ENCODE results near the gene CSNK2A3. TPM values are rescaled to one million over a fixed set of nuclear protein-coding genes. Genes with fewer than 3 reads are reported as not detected.

The CSNK2A3 gene
- total RNA-seq, 5 donors from 2014 or later (not counting 1 experiment from before 2014, with no cell fraction given): 0.32 to 0.93 TPM; not detected in 3

- ATAC-seq (replicated peaks in 1 of 4): no peak
- Histone ChIP-seq H3K4me1 (ENCODE audit: control insufficient read depth in 1 of 2, extremely low read depth in 1 of 2, insufficient read depth in 2 of 2, low read length in 2 of 2) (no peaks in the 10 kb centered on the region), H3K27ac (ENCODE audit: low read length) (no peak overlapping the region), H3K36me3 (ENCODE audit: control insufficient read depth in 2 of 2, extremely low read depth in 1 of 2, insufficient read depth in 1 of 2, low read length in 1 of 2) (no peaks in the 10 kb centered on the region), H3K4me3 (ENCODE audit: control insufficient read depth in 1 of 2, extremely low read depth in 1 of 2, low read length in 1 of 2) (no peak overlapping the region), H3K9me3 (no peaks in the 10 kb centered on the region), H3K27me3 (replicated peaks in 1 of 2; ENCODE audit: control insufficient read depth in 2 of 2, extremely low read depth in 1 of 2, insufficient read depth in 2 of 2, low read length in 1 of 2) (peaks cover 0 to 26% of the 10 kb centered on the region in 2 experiments)
- no peaks in the 10 kb centered on the region for H3K4me1 Mint-ChIP-seq
- H3K27ac Mint-ChIP-seq: no peak overlapping the region
- WGBS (ENCODE audit: insufficient coverage): 33% methylated on average over 1 of the region's 5 CpGs
- no peaks in the 10 kb centered on the region for H3K9me3 Mint-ChIP-seq
- no peak overlapping the region for H3K4me3 Mint-ChIP-seq
- POLR2A ChIA-PET: no interaction called here
- DNase-seq: no peak
- CTCF ChIA-PET: no interaction called here
- H3K36me3 Mint-ChIP-seq: no peaks in the 10 kb centered on the region
- peaks cover 3 to 4% of the 10 kb centered on the region in 2 donors for H3K27me3 Mint-ChIP-seq
Measured at GRCh38 chr11:11373934-11374333, 20.9 kb upstream of the CSNK2A3 start.

DNA sequence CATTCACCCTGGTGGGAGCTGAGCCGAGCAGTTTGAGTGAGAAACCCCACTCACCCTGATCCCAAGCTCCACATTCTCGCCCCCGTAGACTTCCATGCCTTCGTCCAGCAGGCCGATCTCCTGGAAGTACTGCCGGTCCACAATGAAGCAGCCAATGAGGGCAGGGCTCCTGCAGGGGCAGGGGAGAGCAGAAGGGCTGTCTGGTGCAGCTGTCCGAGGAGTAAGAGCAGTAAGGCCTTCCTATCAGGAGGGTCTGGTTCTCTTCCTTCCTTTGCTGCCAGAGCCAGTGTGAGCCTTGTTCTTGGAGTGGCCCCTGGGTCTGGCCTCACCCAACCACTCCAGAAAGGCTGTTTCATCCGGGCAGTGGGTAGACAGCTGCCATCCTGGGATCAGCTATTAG is 19.4 kb upstream of the CSNK2A3 start:
- Histone ChIP-seq H3K9me3 (no peaks in the 10 kb centered on the region), H3K36me3 (ENCODE audit: control insufficient read depth in 2 of 2, extremely low read depth in 1 of 2, insufficient read depth in 1 of 2, low read length in 1 of 2) (no peaks in the 10 kb centered on the region), H3K4me1 (ENCODE audit: control insufficient read depth in 1 of 2, extremely low read depth in 1 of 2, insufficient read depth in 2 of 2, low read length in 2 of 2) (no peaks in the 10 kb centered on the region), H3K27me3 (replicated peaks in 1 of 2; ENCODE audit: control insufficient read depth in 2 of 2, extremely low read depth in 1 of 2, insufficient read depth in 2 of 2, low read length in 1 of 2) (peaks cover 0 to 21% of the 10 kb centered on the region in 2 experiments), H3K27ac (ENCODE audit: low read length) (no peak overlapping the region), H3K4me3 (ENCODE audit: control insufficient read depth in 1 of 2, extremely low read depth in 1 of 2, low read length in 1 of 2) (no peak overlapping the region)
- H3K27me3 Mint-ChIP-seq: peaks cover 3 to 4% of the 10 kb centered on the region in 2 donors
- POLR2A ChIA-PET: no interaction called here
- 79% methylated on average over 7 of the region's 8 CpGs for WGBS (ENCODE audit: insufficient coverage)
- no peak for ATAC-seq (replicated peaks in 1 of 4)
- no peaks in the 10 kb centered on the region for H3K36me3 Mint-ChIP-seq
- no peak overlapping the region for H3K27ac Mint-ChIP-seq
- DNase-seq: no peak
- peaks cover 3 to 10% (median 5%) of the 10 kb centered on the region in 3 donors for H3K9me3 Mint-ChIP-seq
- no peaks in the 10 kb centered on the region for H3K4me1 Mint-ChIP-seq
- H3K4me3 Mint-ChIP-seq: no peak overlapping the region
- CTCF ChIA-PET: no interaction called here

DNA sequence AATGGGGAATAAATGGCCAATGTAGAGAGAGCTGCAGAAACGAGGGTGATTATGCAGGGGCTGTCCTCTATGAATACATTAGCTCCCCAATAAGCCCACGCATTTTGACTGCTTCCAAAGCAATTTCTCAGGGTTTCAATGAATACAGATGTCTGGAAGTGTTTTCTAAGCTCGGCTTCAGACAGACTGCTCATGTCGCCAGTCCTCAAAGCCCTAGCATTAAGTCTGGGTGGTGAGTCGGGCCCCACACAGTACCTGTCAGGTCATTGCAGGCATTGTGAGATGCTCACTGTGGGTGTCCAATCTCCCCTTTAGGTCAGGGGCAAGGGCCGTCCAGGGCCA is 17.9 kb upstream of the CSNK2A3 start:
- Mint-ChIP-seq H3K9me3 (peaks cover 3 to 10% (median 5%) of the 10 kb centered on the region in 3 donors), H3K4me3 (no peak overlapping the region), H3K27me3 (peaks cover 3 to 4% of the 10 kb centered on the region in 2 donors), H3K4me1 (no peaks in the 10 kb centered on the region), H3K27ac (no peak overlapping the region), H3K36me3 (no peaks in the 10 kb centered on the region)
- H3K36me3 ChIP-seq (ENCODE audit: control insufficient read depth in 2 of 2, extremely low read depth in 1 of 2, insufficient read depth in 1 of 2, low read length in 1 of 2): no peaks in the 10 kb centered on the region
- no peak overlapping the region for H3K4me3 ChIP-seq (ENCODE audit: control insufficient read depth in 1 of 2, extremely low read depth in 1 of 2, low read length in 1 of 2)
- no peaks in the 10 kb centered on the region for H3K4me1 ChIP-seq (ENCODE audit: control insufficient read depth in 1 of 2, extremely low read depth in 1 of 2, insufficient read depth in 2 of 2, low read length in 2 of 2)
- no peak overlapping the region for H3K27ac ChIP-seq (ENCODE audit: low read length)
- WGBS (ENCODE audit: insufficient coverage): 97% methylated on average over 4 of the region's 6 CpGs
- peaks cover 0 to 17% of the 10 kb centered on the region in 2 experiments for H3K27me3 ChIP-seq (replicated peaks in 1 of 2; ENCODE audit: control insufficient read depth in 2 of 2, extremely low read depth in 1 of 2, insufficient read depth in 2 of 2, low read length in 1 of 2)
- ATAC-seq (replicated peaks in 1 of 4) (no peak), DNase-seq (no peak)
- no peaks in the 10 kb centered on the region for H3K9me3 ChIP-seq
- ChIA-PET CTCF (no interaction called here), POLR2A (no interaction called here)

- H3K4me1 ChIP-seq (ENCODE audit: control insufficient read depth in 1 of 2, extremely low read depth in 1 of 2, insufficient read depth in 2 of 2, low read length in 2 of 2): no peaks in the 10 kb centered on the region
- no peaks in the 10 kb centered on the region for H3K36me3 ChIP-seq (ENCODE audit: control insufficient read depth in 2 of 2, extremely low read depth in 1 of 2, insufficient read depth in 1 of 2, low read length in 1 of 2)
- H3K4me1 Mint-ChIP-seq: no peaks in the 10 kb centered on the region
- no CpG with 5 or more reads among the region's 8 CpGs for WGBS (ENCODE audit: insufficient coverage)
- no peak overlapping the region for H3K27ac ChIP-seq (ENCODE audit: low read length)
- ChIA-PET POLR2A (no interaction called here), CTCF (no interaction called here)
- H3K9me3 ChIP-seq: no peaks in the 10 kb centered on the region
- H3K36me3 Mint-ChIP-seq: no peaks in the 10 kb centered on the region
- peaks cover 0 to 17% of the 10 kb centered on the region in 2 experiments for H3K27me3 ChIP-seq (replicated peaks in 1 of 2; ENCODE audit: control insufficient read depth in 2 of 2, extremely low read depth in 1 of 2, insufficient read depth in 2 of 2, low read length in 1 of 2)
- H3K4me3 Mint-ChIP-seq: no peak overlapping the region
- H3K4me3 ChIP-seq (ENCODE audit: control insufficient read depth in 1 of 2, extremely low read depth in 1 of 2, low read length in 1 of 2): no peak overlapping the region
- no peak overlapping the region for H3K27ac Mint-ChIP-seq
- H3K9me3 Mint-ChIP-seq: peaks cover 3 to 10% (median 5%) of the 10 kb centered on the region in 3 donors
- peaks cover 3 to 4% of the 10 kb centered on the region in 2 donors for H3K27me3 Mint-ChIP-seq
- ATAC-seq (replicated peaks in 1 of 4): no peak
- DNase-seq: no peak
Measured at GRCh38 chr11:11370255-11370961, 17.4 kb upstream of the CSNK2A3 start.

DNA sequence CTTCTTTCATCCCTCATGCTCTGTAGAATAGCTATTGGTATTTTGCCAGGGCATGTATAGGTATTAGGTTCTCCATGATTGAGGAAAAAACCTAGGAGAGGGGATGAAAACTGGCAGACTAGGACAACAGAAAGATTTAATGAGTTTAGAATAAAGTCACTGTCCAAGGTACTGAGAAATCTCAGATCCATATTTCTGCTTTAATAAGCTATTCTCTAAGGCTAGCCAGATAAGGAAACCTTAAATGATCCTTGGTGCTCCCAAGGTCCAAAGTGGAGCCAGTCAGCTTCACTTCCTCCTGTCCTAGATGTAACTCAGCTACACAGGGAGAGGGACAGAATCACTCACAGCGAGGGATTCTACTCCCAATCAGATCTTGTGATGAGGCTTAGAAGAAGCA is 13.7 kb upstream of the CSNK2A3 start:
- Mint-ChIP-seq H3K27me3 (peaks cover 0 to 3% of the 10 kb centered on the region in 2 donors), H3K36me3 (no peaks in the 10 kb centered on the region), H3K9me3 (peaks cover 3 to 10% (median 5%) of the 10 kb centered on the region in 3 donors), H3K27ac (no peak overlapping the region), H3K4me3 (no peak overlapping the region), H3K4me1 (no peaks in the 10 kb centered on the region)
- WGBS (ENCODE audit: insufficient coverage): no CpG with 5 or more reads among the region's 1 CpG
- no peak for ATAC-seq (replicated peaks in 1 of 4)
- Histone ChIP-seq H3K4me3 (ENCODE audit: control insufficient read depth in 1 of 2, extremely low read depth in 1 of 2, low read length in 1 of 2) (no peak overlapping the region), H3K36me3 (ENCODE audit: control insufficient read depth in 2 of 2, extremely low read depth in 1 of 2, insufficient read depth in 1 of 2, low read length in 1 of 2) (no peaks in the 10 kb centered on the region), H3K27me3 (replicated peaks in 1 of 2; ENCODE audit: control insufficient read depth in 2 of 2, extremely low read depth in 1 of 2, insufficient read depth in 2 of 2, low read length in 1 of 2) (peaks cover 0 to 5% of the 10 kb centered on the region in 2 experiments), H3K27ac (ENCODE audit: low read length) (no peak overlapping the region), H3K4me1 (ENCODE audit: control insufficient read depth in 1 of 2, extremely low read depth in 1 of 2, insufficient read depth in 2 of 2, low read length in 2 of 2) (no peaks in the 10 kb centered on the region), H3K9me3 (no peaks in the 10 kb centered on the region)
- CTCF ChIA-PET: no interaction called here
- DNase-seq: no peak
- POLR2A ChIA-PET: no interaction called here

DNA sequence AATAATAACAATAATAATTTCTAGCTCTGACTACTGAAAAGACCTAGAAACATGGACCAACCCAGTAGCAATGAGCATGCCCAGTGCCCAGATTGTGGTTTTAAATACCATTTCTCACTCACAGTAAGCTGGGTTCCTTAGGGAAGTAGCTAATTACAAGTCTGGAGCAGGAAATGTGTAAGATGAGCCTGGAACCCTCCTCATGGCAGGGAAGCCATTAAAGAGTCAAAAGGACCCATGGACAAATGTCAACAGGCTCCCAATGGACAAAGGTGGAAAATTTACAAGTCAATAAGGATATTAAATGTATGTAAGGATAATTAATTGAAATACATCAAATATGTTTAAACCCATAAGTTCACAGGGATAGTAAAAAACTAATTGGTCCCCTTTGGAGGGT is 10.6 kb upstream of the CSNK2A3 start:
- Mint-ChIP-seq H3K27me3 (peaks cover 6 to 8% of the 10 kb centered on the region in 2 donors), H3K4me3 (no peak overlapping the region), H3K4me1 (no peaks in the 10 kb centered on the region), H3K27ac (no peak overlapping the region), H3K9me3 (peaks cover under 1 to 8% (median 5%) of the 10 kb centered on the region in 3 donors), H3K36me3 (no peaks in the 10 kb centered on the region)
- DNase-seq (no peak), ATAC-seq (replicated peaks in 1 of 4) (no peak)
- ChIA-PET POLR2A (no interaction called here), CTCF (no interaction called here)
- H3K27ac ChIP-seq (ENCODE audit: low read length): no peak overlapping the region
- no peaks in the 10 kb centered on the region for H3K27me3 ChIP-seq (replicated peaks in 1 of 2; ENCODE audit: control insufficient read depth in 2 of 2, extremely low read depth in 1 of 2, insufficient read depth in 2 of 2, low read length in 1 of 2)
- H3K4me1 ChIP-seq (ENCODE audit: control insufficient read depth in 1 of 2, extremely low read depth in 1 of 2, insufficient read depth in 2 of 2, low read length in 2 of 2): no peaks in the 10 kb centered on the region
- H3K36me3 ChIP-seq (ENCODE audit: control insufficient read depth in 2 of 2, extremely low read depth in 1 of 2, insufficient read depth in 1 of 2, low read length in 1 of 2): no peaks in the 10 kb centered on the region
- H3K4me3 ChIP-seq (ENCODE audit: control insufficient read depth in 1 of 2, extremely low read depth in 1 of 2, low read length in 1 of 2): no peak overlapping the region
- no peaks in the 10 kb centered on the region for H3K9me3 ChIP-seq

- Mint-ChIP-seq H3K9me3 (no peaks in the 10 kb centered on the region), H3K36me3 (no peaks in the 10 kb centered on the region), H3K4me1 (no peaks in the 10 kb centered on the region), H3K4me3 (no peak overlapping the region), H3K27me3 (peaks cover 15 to 16% of the 10 kb centered on the region in 2 donors), H3K27ac (no peak overlapping the region)
- Histone ChIP-seq H3K27ac (ENCODE audit: low read length) (no peak overlapping the region), H3K27me3 (replicated peaks in 1 of 2; ENCODE audit: control insufficient read depth in 2 of 2, extremely low read depth in 1 of 2, insufficient read depth in 2 of 2, low read length in 1 of 2) (peaks cover 0 to 5% of the 10 kb centered on the region in 2 experiments), H3K9me3 (no peaks in the 10 kb centered on the region), H3K4me1 (ENCODE audit: control insufficient read depth in 1 of 2, extremely low read depth in 1 of 2, insufficient read depth in 2 of 2, low read length in 2 of 2) (no peaks in the 10 kb centered on the region), H3K36me3 (ENCODE audit: control insufficient read depth in 2 of 2, extremely low read depth in 1 of 2, insufficient read depth in 1 of 2, low read length in 1 of 2) (no peaks in the 10 kb centered on the region), H3K4me3 (ENCODE audit: control insufficient read depth in 1 of 2, extremely low read depth in 1 of 2, low read length in 1 of 2) (no peak overlapping the region)
- ChIA-PET CTCF (no interaction called here), POLR2A (no interaction called here)
- WGBS (ENCODE audit: insufficient coverage): no CpG with 5 or more reads among the region's 3 CpGs
- DNase-seq (no peak), ATAC-seq (replicated peaks in 1 of 4) (no peak)
Measured at GRCh38 chr11:11359611-11360010, 6.6 kb upstream of the CSNK2A3 start.

Data from T-cell (primary cell).